ENCODE data around the gene ATP5ME.
A peak's percentile ranks its signal among the peaks of the same experiment; 100 is the strongest.

The ATP5ME gene

DNA sequence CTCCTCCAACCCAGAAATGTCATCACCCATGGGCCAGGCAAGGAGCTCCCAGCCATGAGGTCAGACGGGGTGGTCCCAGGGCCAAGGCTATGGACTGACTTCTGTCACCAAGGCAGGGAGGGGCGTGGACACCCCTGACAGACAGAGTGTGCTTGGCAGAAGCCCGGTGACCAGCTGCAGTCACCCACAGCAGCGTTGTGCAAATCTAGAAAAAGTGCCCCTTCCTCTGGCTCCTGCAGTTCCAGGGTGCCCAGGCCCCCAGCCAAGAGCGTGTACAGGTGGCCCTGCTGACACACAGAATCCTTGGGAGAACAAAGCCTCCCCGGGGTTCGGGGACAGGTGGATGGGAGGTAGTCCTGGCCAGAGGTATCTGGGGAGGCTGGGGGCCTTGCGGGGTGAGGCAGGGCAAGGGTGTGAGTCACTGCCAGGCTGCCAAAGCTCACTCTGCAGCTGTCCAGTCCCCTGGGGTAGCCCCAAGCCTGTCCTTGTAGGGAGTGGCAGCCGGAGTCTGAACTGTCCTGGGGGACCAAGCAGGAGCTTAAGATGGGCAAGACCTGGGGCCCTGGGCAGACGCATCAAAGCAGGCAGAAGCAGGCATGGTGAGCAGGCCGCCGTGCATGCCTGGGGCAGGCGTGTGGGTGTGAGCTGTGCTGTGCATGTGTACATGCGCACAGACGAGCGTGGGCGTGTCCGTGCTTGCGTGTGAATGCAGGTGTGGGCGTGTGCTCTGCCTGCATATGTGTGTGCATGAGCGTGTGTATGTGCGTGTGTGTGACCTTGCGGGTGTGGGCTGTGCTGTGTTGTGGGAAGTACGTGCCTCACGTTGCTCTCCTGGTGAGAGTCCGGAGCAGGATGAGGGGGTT is 3.6 kb upstream of the ATP5ME start:
- H3K4me3 ChIP-seq (ENCODE audit: low read length) = peak overlapping the region; percentile 89
- H3K4me2 ChIP-seq (ENCODE audit: low read length) = peak overlapping the region; percentile 95
- TF ChIP-seq EZH2phosphoT487 (IDR thresholded peaks at IDR 0.05; ENCODE audit: borderline replicate concordance, low read length) = no peak
- TF ChIP-seq, protein P1, sequence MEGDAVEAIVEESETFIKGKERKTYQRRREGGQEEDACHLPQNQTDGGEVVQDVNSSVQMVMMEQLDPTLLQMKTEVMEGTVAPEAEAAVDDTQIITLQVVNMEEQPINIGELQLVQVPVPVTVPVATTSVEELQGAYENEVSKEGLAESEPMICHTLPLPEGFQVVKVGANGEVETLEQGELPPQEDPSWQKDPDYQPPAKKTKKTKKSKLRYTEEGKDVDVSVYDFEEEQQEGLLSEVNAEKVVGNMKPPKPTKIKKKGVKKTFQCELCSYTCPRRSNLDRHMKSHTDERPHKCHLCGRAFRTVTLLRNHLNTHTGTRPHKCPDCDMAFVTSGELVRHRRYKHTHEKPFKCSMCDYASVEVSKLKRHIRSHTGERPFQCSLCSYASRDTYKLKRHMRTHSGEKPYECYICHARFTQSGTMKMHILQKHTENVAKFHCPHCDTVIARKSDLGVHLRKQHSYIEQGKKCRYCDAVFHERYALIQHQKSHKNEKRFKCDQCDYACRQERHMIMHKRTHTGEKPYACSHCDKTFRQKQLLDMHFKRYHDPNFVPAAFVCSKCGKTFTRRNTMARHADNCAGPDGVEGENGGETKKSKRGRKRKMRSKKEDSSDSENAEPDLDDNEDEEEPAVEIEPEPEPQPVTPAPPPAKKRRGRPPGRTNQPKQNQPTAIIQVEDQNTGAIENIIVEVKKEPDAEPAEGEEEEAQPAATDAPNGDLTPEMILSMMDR (IDR thresholded peaks at IDR 0.05; ENCODE audit: low read depth, low read length, poor library complexity, severe bottlenecking) = no peak
- peak overlapping the region; percentile 92 for H3K27ac ChIP-seq (ENCODE audit: low read depth, low read length)
- no peaks in the 10 kb centered on the region for H3K9me3 ChIP-seq (ENCODE audit: control insufficient read depth, insufficient read depth, low read length)
- H3F3A ChIP-seq (ENCODE audit: control insufficient read depth, insufficient read depth) = peaks cover 10% of the 10 kb centered on the region
- H3K4me1 ChIP-seq (ENCODE audit: control insufficient read depth, low read length) = peaks cover 63% of the 10 kb centered on the region
- no peaks in the 10 kb centered on the region for H4K20me1 ChIP-seq (ENCODE audit: control insufficient read depth, insufficient read depth, low read depth, low read length)
- H3K36me3 ChIP-seq (ENCODE audit: control insufficient read depth, low read length) = peaks cover 22% of the 10 kb centered on the region
- H3K79me2 ChIP-seq (ENCODE audit: control insufficient read depth, low read length) = peaks cover 24% of the 10 kb centered on the region
- no peaks in the 10 kb centered on the region for H3K27me3 ChIP-seq (ENCODE audit: control insufficient read depth, low read length)
- H3K9me2 ChIP-seq (replicated peaks; ENCODE audit: control insufficient read depth, low read length) = no peaks in the 10 kb centered on the region

DNA sequence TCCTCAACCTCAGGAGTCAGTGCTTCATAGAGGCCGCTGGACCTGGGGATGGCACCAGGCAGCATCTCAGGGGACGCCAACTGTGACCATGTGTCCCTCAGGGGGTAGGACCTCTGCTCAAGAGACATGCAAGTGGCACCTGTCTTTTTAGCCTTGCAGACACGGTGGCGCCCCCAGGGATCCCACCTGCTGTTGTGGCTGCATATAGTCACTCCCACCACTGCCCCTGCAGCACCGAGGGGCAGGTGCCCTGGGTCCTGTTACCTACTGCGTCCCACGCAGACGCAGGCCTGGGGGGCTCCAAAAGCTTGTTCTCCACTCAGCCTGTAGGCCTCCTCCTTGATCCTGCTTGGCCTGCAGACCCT is 2.8 kb upstream of the ATP5ME start:
- peak overlapping the region; percentile 92 for H3K27ac ChIP-seq (ENCODE audit: low read depth, low read length)
- peaks cover 26% of the 10 kb centered on the region for H3K79me2 ChIP-seq (ENCODE audit: control insufficient read depth, low read length)
- H3K9me3 ChIP-seq (ENCODE audit: control insufficient read depth, insufficient read depth, low read length) = no peaks in the 10 kb centered on the region
- peaks cover 10% of the 10 kb centered on the region for H3F3A ChIP-seq (ENCODE audit: control insufficient read depth, insufficient read depth)
- H3K9me2 ChIP-seq (replicated peaks; ENCODE audit: control insufficient read depth, low read length) = no peaks in the 10 kb centered on the region
- H3K36me3 ChIP-seq (ENCODE audit: control insufficient read depth, low read length) = peaks cover 30% of the 10 kb centered on the region
- peaks cover 63% of the 10 kb centered on the region for H3K4me1 ChIP-seq (ENCODE audit: control insufficient read depth, low read length)
- no peaks in the 10 kb centered on the region for H4K20me1 ChIP-seq (ENCODE audit: control insufficient read depth, insufficient read depth, low read depth, low read length)
- H3K4me3 ChIP-seq (ENCODE audit: low read length) = peak overlapping the region; percentile 89
- TF ChIP-seq, protein P1 (IDR thresholded peaks at IDR 0.05; ENCODE audit: low read depth, low read length, poor library complexity, severe bottlenecking) = no peak
- no peak for TF ChIP-seq EZH2phosphoT487 (IDR thresholded peaks at IDR 0.05; ENCODE audit: borderline replicate concordance, low read length)
- H3K4me2 ChIP-seq (ENCODE audit: low read length) = peak overlapping the region; percentile 95
- no peaks in the 10 kb centered on the region for H3K27me3 ChIP-seq (ENCODE audit: control insufficient read depth, low read length)

DNA sequence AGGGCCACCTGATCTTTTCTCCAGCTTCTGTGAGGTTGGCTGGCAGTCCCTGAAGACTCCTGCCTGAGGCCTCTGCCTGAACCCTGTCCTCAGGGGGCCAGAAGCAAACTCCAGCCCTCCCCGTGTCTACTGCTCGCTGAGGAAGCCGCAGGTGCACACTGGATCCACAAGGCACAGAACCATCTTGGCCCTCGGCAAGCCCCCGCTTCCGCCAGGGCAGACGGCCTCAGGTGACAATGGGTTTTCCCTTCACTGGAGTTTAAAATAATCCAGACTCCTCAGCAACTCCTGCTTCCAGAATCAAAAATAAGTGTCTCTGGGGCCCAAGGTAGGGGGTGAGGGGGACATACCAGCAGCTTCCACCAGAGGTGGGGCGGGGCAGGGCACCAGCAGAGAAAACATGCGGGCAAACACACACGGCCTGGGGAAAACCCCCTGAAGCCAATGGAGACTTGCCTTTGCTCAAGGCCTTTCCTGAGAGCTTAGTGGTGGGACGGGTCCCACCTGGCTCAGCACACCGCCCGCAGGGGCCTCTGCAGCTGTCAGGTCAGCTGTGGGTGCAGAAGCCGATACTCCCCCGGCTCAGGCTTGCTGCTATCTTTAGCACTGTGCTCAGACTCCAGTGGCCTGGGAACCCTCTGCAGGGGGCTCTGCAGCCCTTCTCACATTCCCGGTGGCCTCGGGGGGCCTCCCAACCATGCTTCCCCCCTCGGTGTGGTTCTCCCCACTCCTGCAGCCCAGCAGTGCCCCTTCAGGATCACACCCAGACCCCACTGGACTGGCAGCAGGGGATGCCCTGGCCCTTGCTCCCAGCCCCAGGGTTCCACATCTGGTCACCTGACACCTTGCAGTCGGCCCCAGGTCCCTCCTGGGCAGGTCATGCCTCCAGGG is 2.1 kb upstream of the ATP5ME start:
- Histone ChIP-seq H3F3A (ENCODE audit: control insufficient read depth, insufficient read depth) (peaks cover 10% of the 10 kb centered on the region), H3K4me2 (ENCODE audit: low read length) (peak overlapping the region; percentile 95), H3K36me3 (ENCODE audit: control insufficient read depth, low read length) (peaks cover 36% of the 10 kb centered on the region), H3K9me3 (ENCODE audit: control insufficient read depth, insufficient read depth, low read length) (no peaks in the 10 kb centered on the region), H3K4me3 (ENCODE audit: low read length) (peak overlapping the region; percentile 89), H3K4me1 (ENCODE audit: control insufficient read depth, low read length) (peaks cover 63% of the 10 kb centered on the region), H3K9me2 (replicated peaks; ENCODE audit: control insufficient read depth, low read length) (no peaks in the 10 kb centered on the region), H3K27ac (ENCODE audit: low read depth, low read length) (peak overlapping the region; percentile 92), H3K27me3 (ENCODE audit: control insufficient read depth, low read length) (no peaks in the 10 kb centered on the region), H4K20me1 (ENCODE audit: control insufficient read depth, insufficient read depth, low read depth, low read length) (no peaks in the 10 kb centered on the region), H3K79me2 (ENCODE audit: control insufficient read depth, low read length) (peaks cover 26% of the 10 kb centered on the region)
- TF ChIP-seq, protein P1 (IDR thresholded peaks at IDR 0.05; ENCODE audit: low read depth, low read length, poor library complexity, severe bottlenecking) = no peak
- TF ChIP-seq EZH2phosphoT487 (IDR thresholded peaks at IDR 0.05; ENCODE audit: borderline replicate concordance, low read length) = no peak

Data from DOHH2 (cell line).